ENCODE results near the gene C6orf58. TPM values are rescaled to one million over a fixed set of nuclear protein-coding genes. Genes with fewer than 3 reads are reported as not detected.

The C6orf58 gene
- total RNA-seq (not detected), polyA plus RNA-seq (ENCODE audit: insufficient read length in 6 of 6) (1 to 10 TPM in 3 of 6 donors, under 1 TPM in 3; 0.73 to 2.4 (median 1.1) TPM)
- long read RNA-seq, donor 1: 0 reads
- long read RNA-seq, donor 2: 0 reads
- long read RNA-seq, donor 3: 0 reads
- long read RNA-seq, donor 4: 0 reads
- long read RNA-seq, donor 5: 0 reads
- long read RNA-seq, donor 6: 0 reads
- long read RNA-seq, donor 7: 0 reads
- long read RNA-seq, donor 8: 0 reads
- long read RNA-seq, donor 9: 0 reads
- long read RNA-seq, donor 10: 0 reads
- long read RNA-seq, donor 11: 0 reads
- long read RNA-seq, donor 12: 0 reads

- intact Hi-C loops (cut with DNase I): no loop called here
- Histone ChIP-seq H3K4me3 (no peak within 1 kb of the TSS), H3K36me3 (no peaks in the 10 kb centered on the region), H3K27me3 (no peaks in the 10 kb centered on the region), H3K9me3 (no peaks in the 10 kb centered on the region), H3K27ac (no peak within 1 kb of the TSS), H3K4me1 (no peaks in the 10 kb centered on the region)
- ATAC-seq: no peak
- no peak for TF ChIP-seq CTCF (IDR thresholded peaks at IDR 0.05)
- no peak for DNase-seq
Observed at GRCh38 chr6:127576874-127577273, at the start of gene C6orf58. Gene C6orf58, plus strand, starts transcription at chr6:127577174. Its CDS starts 12 bp downstream, at chr6:127577186.

- H3K9me3 ChIP-seq: no peaks in the 10 kb centered on the region
- peaks cover 0 to 9% of the 10 kb centered on the region in 2 donors for H3K4me1 ChIP-seq
- ATAC-seq: no peak
- intact Hi-C loops (cut with DNase I): no loop called here
- no peak for TF ChIP-seq CTCF (IDR thresholded peaks at IDR 0.05)
- H3K27ac ChIP-seq: no peak overlapping the region
- DNase-seq: peak in 2 of 4 donors; percentile 68 to 69
- H3K27me3 ChIP-seq: peaks cover 0 to 4% of the 10 kb centered on the region in 2 donors
- H3K36me3 ChIP-seq: no peaks in the 10 kb centered on the region
- H3K4me3 ChIP-seq: no peak overlapping the region
Observed at GRCh38 chr6:127533011-127533410, 44.0 kb upstream of the C6orf58 start.

GRCh38 chr6:127533736-127534135 lies 43.2 kb upstream of the C6orf58 start:
- no peak for ATAC-seq
- DNase-seq: no peak
- Histone ChIP-seq H3K9me3 (no peaks in the 10 kb centered on the region), H3K36me3 (no peaks in the 10 kb centered on the region), H3K27me3 (peaks cover 0 to 4% of the 10 kb centered on the region in 2 donors), H3K4me3 (no peak overlapping the region), H3K27ac (no peak overlapping the region), H3K4me1 (peaks cover 0 to 9% of the 10 kb centered on the region in 2 donors)
- no peak for TF ChIP-seq CTCF (IDR thresholded peaks at IDR 0.05)
- intact Hi-C loops (cut with DNase I): no loop called here

GRCh38 chr6:127538750-127539264 lies 38.2 kb upstream of the C6orf58 start:
- TF ChIP-seq CTCF (IDR thresholded peaks at IDR 0.05): no peak
- H3K4me1 ChIP-seq: peaks cover 0 to under 1% of the 10 kb centered on the region in 2 donors
- peaks cover 0 to 4% of the 10 kb centered on the region in 2 donors for H3K27me3 ChIP-seq
- no peak for ATAC-seq
- intact Hi-C loops (cut with DNase I): no loop called here
- H3K27ac ChIP-seq: no peak overlapping the region
- H3K4me3 ChIP-seq: no peak overlapping the region
- H3K36me3 ChIP-seq: no peaks in the 10 kb centered on the region
- DNase-seq: no peak
- no peaks in the 10 kb centered on the region for H3K9me3 ChIP-seq

GRCh38 chr6:127539272-127539671 lies 37.7 kb upstream of the C6orf58 start:
- Histone ChIP-seq H3K27ac (no peak overlapping the region), H3K9me3 (no peaks in the 10 kb centered on the region), H3K4me1 (no peaks in the 10 kb centered on the region), H3K27me3 (peaks cover 0 to 4% of the 10 kb centered on the region in 2 donors), H3K36me3 (no peaks in the 10 kb centered on the region), H3K4me3 (no peak overlapping the region)
- DNase-seq: no peak
- peak; percentile 89 for ATAC-seq
- TF ChIP-seq CTCF (IDR thresholded peaks at IDR 0.05): peak; percentile 21 to 44
- intact Hi-C loops (cut with DNase I): no loop called here
